Bronchial epithelial cell (primary cell): ENCODE results near the gene SLC13A1. TPM values are rescaled to one million over a fixed set of nuclear protein-coding genes. Genes with fewer than 3 reads are reported as not detected.

Experiments
- DNase-seq: peaks from one replicate; pipeline ENCODE4 v3.0.0-alpha.2; 2010; ENCODE audit warnings: low read depth
- FAIRE-seq: peaks from 2 replicates; lab custom pipeline; 2011; peaks lifted over from hg19 to GRCh38; lab: Jason Lieb, UNC
- H3K27me3 ChIP-seq: 2 replicates; pipeline ENCODE4 v1.5.1; 2011; ENCODE audit warnings: low read length; ENCODE audit not compliant: control insufficient read depth, insufficient read depth
- H3K36me3 ChIP-seq: 2 replicates; pipeline ENCODE4 v1.5.1; 2011; ENCODE audit warnings: low read length; ENCODE audit not compliant: control insufficient read depth, insufficient read depth
- H3K4me3 ChIP-seq: 2 replicates; pipeline ENCODE4 v1.5.1; 2011; ENCODE audit warnings: mild to moderate bottlenecking, low read depth, low read length, control low read depth
- CTCF ChIP-seq: IDR thresholded peaks from 2 replicates; pipeline ENCODE4 v1.5.1; 2011; ENCODE audit warnings: mild to moderate bottlenecking, moderate library complexity, low read length, control low read depth, inconsistent platforms; ENCODE audit not compliant: insufficient read depth, severe bottlenecking
- total RNA-seq: library from RNA; depleted of rRNA; stranded (reverse); fragments of >200 nt; gene quantifications from 2 replicates; pipeline ENCODE4 v1.2.1, GENCODE V29; 2014

Gene SLC13A1
- total RNA-seq, 1 donor from 2014 or later, result not detected

GRCh38 chr7:123133924-123134323 lies 65.8 kb downstream of the SLC13A1 start:
- no peak for TF ChIP-seq CTCF
- Histone ChIP-seq H3K4me3 (no peak overlapping the region), H3K36me3 (no peaks in the 10 kb centered on the region), H3K27me3 (no peaks in the 10 kb centered on the region)
- DNase-seq (no peak), FAIRE-seq (no peak)

GRCh38 chr7:123131961-123132360 lies 67.8 kb downstream of the SLC13A1 start:
- Histone ChIP-seq H3K4me3 (no peak overlapping the region), H3K27me3 (no peaks in the 10 kb centered on the region), H3K36me3 (no peaks in the 10 kb centered on the region)
- TF ChIP-seq CTCF, result no peak
- DNase-seq (no peak), FAIRE-seq (no peak)

- Histone ChIP-seq H3K4me3 (no peak overlapping the region), H3K27me3 (no peaks in the 10 kb centered on the region), H3K36me3 (no peaks in the 10 kb centered on the region)
- TF ChIP-seq CTCF, result no peak
- FAIRE-seq (no peak), DNase-seq (no peak)
Observed at GRCh38 chr7:123131556-123131955, 68.2 kb downstream of the SLC13A1 start.

GRCh38 chr7:123131140-123131539 lies 68.6 kb downstream of the SLC13A1 start:
- Histone ChIP-seq H3K27me3 (no peaks in the 10 kb centered on the region), H3K36me3 (no peaks in the 10 kb centered on the region), H3K4me3 (no peak overlapping the region)
- FAIRE-seq (no peak), DNase-seq (peak; percentile 10)
- TF ChIP-seq CTCF, result no peak

GRCh38 chr7:123126691-123127090 lies 73.1 kb downstream of the SLC13A1 start:
- no peak for TF ChIP-seq CTCF
- no peak for FAIRE-seq
- no peak for DNase-seq

GRCh38 chr7:123126171-123126570 lies 73.6 kb downstream of the SLC13A1 start:
- DNase-seq (no peak), FAIRE-seq (no peak)
- TF ChIP-seq CTCF, result no peak
- Histone ChIP-seq H3K4me3 (no peak overlapping the region), H3K36me3 (no peaks in the 10 kb centered on the region), H3K27me3 (no peaks in the 10 kb centered on the region)

More at GRCh38 chr7:123126691-123127090, 73.1 kb downstream of the SLC13A1 start:
- H3K27me3 ChIP-seq, result no peaks in the 10 kb centered on the region
- no peak overlapping the region for H3K4me3 ChIP-seq
- H3K36me3 ChIP-seq, result no peaks in the 10 kb centered on the region
